IMR-90 (cell line): ENCODE measurements around the gene ZSCAN5B. TPM values are rescaled to one million over a fixed set of nuclear protein-coding genes. Genes with fewer than 3 reads are reported as not detected.
"Not testable (repeated sequence)": the region's sequence is repeated elsewhere in the genome, so short reads cannot be mapped to it uniquely, and the experiment has no call there.

Experiments used
- ATAC-seq: fragments of 200-7000 bp; cut with Tn5 transposase; 2 replicates; pipeline ENCODE4 v1.9.1; 2020; ENCODE audit warnings: low read depth, mild to moderate bottlenecking, moderate library complexity
- BruUV-seq: library from RNA; stranded (reverse); fragments of 400-500 nt; replicated peaks from 2 replicates; lab custom pipeline; 2021; lab: Mats Ljungman, UMichigan
- CTCF ChIA-PET: fragments of 300-600 bp; formaldehyde crosslinking; extraction: SDS; loops from one replicate; lab custom pipeline; 2021; ENCODE audit warnings: antibody characterized with exemption; lab: Yijun Ruan, JAX
- POLR2A ChIA-PET: fragments of 300-600 bp; sonication (Branson Sonifier 250); formaldehyde crosslinking; loops from one replicate; lab custom pipeline; 2022; ENCODE audit warnings: antibody characterized with exemption; ENCODE audit not compliant: unreplicated experiment; lab: Charles Lee
- DNase-seq: peaks from one replicate; pipeline ENCODE4 v3.0.0; 2013
- H2AFZ ChIP-seq: replicated peaks from 2 replicates; pipeline ENCODE3; 2013; ENCODE audit warnings: low read length, mild to moderate bottlenecking; ENCODE audit not compliant: poor library complexity
- H2AK5ac ChIP-seq: 2 replicates; pipeline ENCODE4 v1.6.1; 2013; ENCODE audit warnings: low read depth, low read length, inconsistent platforms
- H2AK9ac ChIP-seq: replicated peaks from 2 replicates; pipeline ENCODE3; 2013; ENCODE audit warnings: mild to moderate bottlenecking, low read depth, low read length, moderate library complexity; ENCODE audit not compliant: poor library complexity
- H2BK120ac ChIP-seq: 2 replicates; pipeline ENCODE4 v1.6.1; 2013; ENCODE audit warnings: low read depth, low read length, inconsistent platforms
- H2BK15ac ChIP-seq: 3 replicates; pipeline ENCODE4 v1.6.1; 2013; ENCODE audit warnings: low read depth, low read length, inconsistent platforms
- H2BK20ac ChIP-seq: 2 replicates; pipeline ENCODE4 v1.6.1; 2013; ENCODE audit warnings: low read depth, mild to moderate bottlenecking, inconsistent platforms, low read length, moderate library complexity
- H2BK5ac ChIP-seq: 2 replicates; pipeline ENCODE4 v1.6.1; 2013; ENCODE audit warnings: mild to moderate bottlenecking, low read depth, low read length, inconsistent platforms; ENCODE audit not compliant: poor library complexity, severe bottlenecking
- H3K14ac ChIP-seq: replicated peaks from 2 replicates; pipeline ENCODE4 v1.6.1; 2013; ENCODE audit warnings: low read depth, low read length, inconsistent platforms
- H3K18ac ChIP-seq: 2 replicates; pipeline ENCODE4 v1.6.1; 2013; ENCODE audit warnings: low read depth, low read length, control low read depth
- H3K23ac ChIP-seq: 2 replicates; pipeline ENCODE4 v1.6.1; 2013; ENCODE audit warnings: low read depth, low read length, inconsistent platforms
- H3K27ac ChIP-seq: 2 replicates; pipeline ENCODE4 v1.5.1; 2013; ENCODE audit warnings: mild to moderate bottlenecking, control low read depth, low read length; ENCODE audit not compliant: insufficient read depth
- H3K27me3 ChIP-seq: 2 replicates; pipeline ENCODE4 v1.6.1; 2013; ENCODE audit warnings: low read length; ENCODE audit not compliant: control insufficient read depth, insufficient read depth
- H3K36me3 ChIP-seq: 2 replicates; pipeline ENCODE4 v1.6.1; 2013; ENCODE audit warnings: low read length, mixed read lengths; ENCODE audit not compliant: control insufficient read depth, insufficient read depth
- H3K4ac ChIP-seq: 2 replicates; pipeline ENCODE4 v1.6.1; 2013; ENCODE audit warnings: low read depth, low read length, inconsistent platforms
- H3K4me1 ChIP-seq: 2 replicates; pipeline ENCODE4 v1.6.1; 2013; ENCODE audit warnings: low read length, mixed read lengths; ENCODE audit not compliant: control insufficient read depth, insufficient read depth
- H3K4me2 ChIP-seq: 2 replicates; pipeline ENCODE4 v1.6.1; 2013; ENCODE audit warnings: low read depth, mild to moderate bottlenecking, control low read depth, low read length, moderate library complexity
- H3K4me3 ChIP-seq: 2 replicates; pipeline ENCODE4 v1.5.1; 2013; ENCODE audit warnings: low read depth, mild to moderate bottlenecking, control low read depth, low read length, moderate library complexity; ENCODE audit not compliant: insufficient read depth
- H3K56ac ChIP-seq: 2 replicates; pipeline ENCODE4 v1.6.1; 2013; ENCODE audit warnings: low read length, inconsistent platforms; ENCODE audit not compliant: insufficient read depth; ENCODE audit errors: extremely low read depth
- H3K79me1 ChIP-seq, 2 experiments: 2 replicates each; pipeline ENCODE4 v1.6.1; 2013; ENCODE audit warnings: low read length in 2 of 2, inconsistent platforms in 1 of 2, low read depth in 1 of 2
- H3K9ac ChIP-seq: 2 replicates; pipeline ENCODE4 v1.6.1; 2013; ENCODE audit warnings: low read depth, low read length, control low read depth
- H3K9me1 ChIP-seq: 2 replicates; pipeline ENCODE4 v1.6.1; 2013; ENCODE audit warnings: low read length, inconsistent platforms; ENCODE audit not compliant: insufficient read depth
- H3K9me3 ChIP-seq: 2 replicates; pipeline ENCODE4 v1.6.1; 2013; ENCODE audit warnings: low read length; ENCODE audit not compliant: control insufficient read depth, insufficient read depth
- H4K20me1 ChIP-seq: 2 replicates; pipeline ENCODE4 v1.6.1; 2013; ENCODE audit warnings: low read length, inconsistent platforms; ENCODE audit not compliant: insufficient read depth
- H4K5ac ChIP-seq: 2 replicates; pipeline ENCODE4 v1.6.1; 2013; ENCODE audit warnings: mild to moderate bottlenecking, low read depth, low read length, control low read depth
- H4K8ac ChIP-seq, 2 experiments: 2 replicates each; pipeline ENCODE4 v1.6.1; 2013; ENCODE audit warnings: low read depth in 2 of 2, low read length in 2 of 2, control low read depth in 1 of 2, inconsistent platforms in 1 of 2
- H4K91ac ChIP-seq: 2 replicates; pipeline ENCODE4 v1.6.1; 2013; ENCODE audit warnings: low read depth, low read length, inconsistent platforms; ENCODE audit not compliant: insufficient read depth
- CEBPB ChIP-seq: IDR thresholded peaks from 2 replicates; pipeline ENCODE4 v1.6.1; 2012; ENCODE audit warnings: low read depth, low read length, improper control_type of control experiment
- WGBS, 2 experiments: methylation state at CpG; one replicate each; pipeline versions ENCODE4 v1.1.5 to v1.1.7; 2013; ENCODE audit warnings: missing lambda C conversion rate in 2 of 2; ENCODE audit not compliant: insufficient read length in 1 of 2; ENCODE audit errors: extremely low coverage in 2 of 2; 5-methylcytosine and 5-hydroxymethylcytosine counted together
- dilution Hi-C: fragments of 300-500 bp; cut with HindIII; formaldehyde crosslinking; loops from one replicate; pipeline ENCODE4 v1.14.3; 2018; ENCODE audit warnings: low sequenced_read_pairs; ENCODE audit not compliant: unreplicated experiment
- in situ Hi-C: fragments of 300-500 bp; cut with MboI; formaldehyde crosslinking; loops from 3 replicates; pipeline ENCODE4 v1.14.3; 2019; ENCODE audit warnings: low sequenced_read_pairs, inconsistent platforms, mixed read lengths
- intact Hi-C: fragments of 100-400 bp; cut with micrococcal nuclease; formaldehyde crosslinking; loops from 2 replicates; pipeline ENCODE4 v1.10.0; 2022
- polyA plus RNA-seq, 3 experiments: library from polyadenylated mRNA; depleted of rRNA; stranded (reverse); fragments of >200 nt; gene quantifications; 2 replicates each; pipeline ENCODE4 v1.2.3, GENCODE V29; 2012; ENCODE audit warnings: low replicate concordance in 1 of 3
- total RNA-seq: library from RNA; depleted of rRNA; stranded (reverse); fragments of >200 nt; gene quantifications from 2 replicates; pipeline ENCODE4 v1.2.3, GENCODE V29; 2012

Gene ZSCAN5B
- total and polyA plus RNA-seq, 2 of the 4 experiments (the other 2 are of a cell fraction) = not detected

GRCh38 chr19:56221442-56221841 lies 23.9 kb upstream of the ZSCAN5B start:
- H2BK120ac ChIP-seq, H4K20me1 ChIP-seq, H3K18ac ChIP-seq, H3K9ac ChIP-seq, in situ Hi-C loops, H4K91ac ChIP-seq, H2BK5ac ChIP-seq, H3K9me3 ChIP-seq, H3K4me1 ChIP-seq, H3K56ac ChIP-seq, H3K9me1 ChIP-seq, H3K14ac ChIP-seq, H3K4me2 ChIP-seq, dilution Hi-C loops, H4K8ac ChIP-seq, H3K79me1 ChIP-seq, H4K5ac ChIP-seq, H2BK20ac ChIP-seq, H2BK15ac ChIP-seq, H3K23ac ChIP-seq, BruUV-seq, H3K4ac ChIP-seq, H2AK9ac ChIP-seq, H2AFZ ChIP-seq, H3K36me3 ChIP-seq, H3K27me3 ChIP-seq, H3K27ac ChIP-seq, H2AK5ac ChIP-seq, ATAC-seq, intact Hi-C loops, DNase-seq, H3K4me3 ChIP-seq: not testable (repeated sequence)
- WGBS, 2 experiments = 79% methylated on average over 4 of the region's 9 CpGs; no CpG with 5 or more reads in 1 of the 2 experiments
- CTCF ChIA-PET = interaction anchor here (1.1 kb wide), 1 partner anchor 9 kb away, joined by 3 read pairs; no protein-coding TSS in a partner anchor
- POLR2A ChIA-PET = interaction anchor here (0.7 kb wide), 1 partner anchor 53 kb away, joined by 3 read pairs; no protein-coding TSS in a partner anchor
- 0 out of 2 replicates have a peak, but pooled peaks have one; percentile 23 for TF ChIP-seq CEBPB
